SIG-M5 treated with dmso at 0.1 percent for 504 hours (cell line): ENCODE results near the gene PTPRM.

Source experiments
- DNase-seq: peaks from one replicate; lab custom pipeline; 2025; ENCODE audit not compliant: unreplicated experiment; lab: John Stamatoyannopoulos, UW

The PTPRM gene

GRCh38 chr18:7598167-7599047, 31.3 kb downstream of the PTPRM start:
- DNase-seq: no peak

GRCh38 chr18:7600036-7600435, 32.9 kb downstream of the PTPRM start:
- no peak for DNase-seq

DNA sequence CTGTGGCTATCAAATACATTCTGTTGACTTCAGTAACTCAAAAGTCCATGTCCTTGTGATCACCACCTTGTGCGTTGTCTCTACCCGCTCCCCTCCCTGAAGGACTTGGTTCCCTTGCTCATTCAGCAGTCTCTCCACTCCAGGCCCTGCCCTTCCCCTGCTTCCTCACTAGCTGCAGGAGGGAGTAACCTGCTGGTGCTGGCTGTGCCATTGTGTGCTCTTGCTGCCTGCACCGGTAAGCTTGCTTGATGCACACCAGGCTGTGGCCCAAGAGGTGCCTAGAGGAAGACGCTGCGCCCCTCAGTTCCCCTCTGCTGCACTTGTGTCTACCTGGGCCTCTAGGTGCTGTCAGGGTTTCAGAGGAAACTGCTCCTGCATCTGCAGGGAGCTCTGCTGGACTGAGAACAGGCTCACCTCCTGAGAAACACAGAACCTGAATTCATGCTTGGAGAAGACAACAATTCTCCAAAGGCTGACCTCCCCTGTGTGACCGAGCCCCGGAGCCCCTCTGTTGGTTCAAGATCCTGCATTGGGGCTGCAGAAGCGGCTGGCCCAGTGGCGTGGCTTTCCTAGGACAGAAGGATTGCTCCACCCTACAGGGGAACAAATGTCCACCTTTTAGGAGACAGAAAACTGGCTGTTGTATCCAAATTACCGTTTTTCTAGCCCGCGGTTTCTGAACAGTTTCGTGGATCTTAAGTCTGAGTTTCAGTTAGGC, 33.6 kb downstream of the PTPRM start:
- DNase-seq: no peak

DNA sequence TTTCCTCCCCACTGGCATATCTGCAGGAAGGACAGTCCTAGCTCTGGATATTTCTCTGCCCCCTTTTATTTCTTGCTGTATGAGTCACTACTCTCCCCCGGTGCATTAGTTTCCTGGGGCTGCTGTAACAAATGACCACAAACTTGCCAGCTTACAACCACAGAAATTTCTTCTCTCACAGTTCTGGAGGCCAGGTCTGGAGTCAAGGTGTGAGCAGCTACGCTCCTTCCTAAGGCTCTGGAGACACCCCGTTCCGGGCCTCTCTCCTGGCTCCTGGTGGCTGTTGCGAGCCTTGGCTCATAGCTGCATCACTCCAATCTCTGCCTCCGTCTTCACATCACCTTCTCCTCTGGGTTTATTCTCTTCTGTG, 34.1 kb downstream of the PTPRM start:
- no peak for DNase-seq

- DNase-seq: no peak
Observed at GRCh38 chr18:7601936-7602335, 34.8 kb downstream of the PTPRM start.

- no peak for DNase-seq
Observed at GRCh38 chr18:7603259-7604000, 36.3 kb downstream of the PTPRM start.

DNA sequence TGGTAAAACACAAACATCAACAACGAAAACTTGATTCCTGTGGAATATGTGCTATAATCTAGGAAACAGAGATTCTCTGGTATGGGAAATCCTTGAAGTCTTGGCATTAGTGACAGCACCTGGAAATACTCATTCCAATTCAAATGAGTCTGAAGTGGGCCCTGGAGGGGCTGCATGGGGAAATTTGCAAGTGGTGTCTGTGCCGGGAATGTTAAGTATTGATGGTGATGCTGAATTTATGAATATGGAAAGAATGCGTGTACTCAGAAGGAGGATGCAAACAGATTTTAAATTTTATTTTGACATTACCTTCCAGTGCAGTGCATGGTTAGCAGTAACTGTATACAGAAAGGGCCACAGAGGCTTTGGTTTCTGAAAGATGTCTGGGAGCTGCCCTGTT, 37.2 kb downstream of the PTPRM start:
- no peak for DNase-seq

- DNase-seq: no peak
Observed at GRCh38 chr18:7605705-7606104, 38.6 kb downstream of the PTPRM start.

- no peak for DNase-seq
Observed at GRCh38 chr18:7607540-7608173, 40.5 kb downstream of the PTPRM start.

DNA sequence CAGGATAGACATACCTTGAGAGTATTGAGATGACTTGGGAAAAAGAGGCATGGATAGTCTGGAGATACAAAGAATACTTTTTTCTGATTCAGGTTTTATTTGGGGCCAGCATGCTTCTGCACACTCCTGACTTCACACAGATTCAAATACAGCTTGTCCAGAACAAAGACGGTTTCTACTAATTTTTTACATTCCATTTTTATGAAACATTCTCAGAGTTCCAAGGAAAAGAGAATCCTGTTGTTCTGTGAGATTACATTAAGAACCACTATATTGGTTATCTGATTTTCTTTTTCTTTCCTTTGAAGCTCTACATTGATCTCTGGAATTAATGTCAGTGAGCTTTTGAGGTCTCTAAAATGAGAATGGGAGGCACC, 41.0 kb downstream of the PTPRM start:
- no peak for DNase-seq

DNA sequence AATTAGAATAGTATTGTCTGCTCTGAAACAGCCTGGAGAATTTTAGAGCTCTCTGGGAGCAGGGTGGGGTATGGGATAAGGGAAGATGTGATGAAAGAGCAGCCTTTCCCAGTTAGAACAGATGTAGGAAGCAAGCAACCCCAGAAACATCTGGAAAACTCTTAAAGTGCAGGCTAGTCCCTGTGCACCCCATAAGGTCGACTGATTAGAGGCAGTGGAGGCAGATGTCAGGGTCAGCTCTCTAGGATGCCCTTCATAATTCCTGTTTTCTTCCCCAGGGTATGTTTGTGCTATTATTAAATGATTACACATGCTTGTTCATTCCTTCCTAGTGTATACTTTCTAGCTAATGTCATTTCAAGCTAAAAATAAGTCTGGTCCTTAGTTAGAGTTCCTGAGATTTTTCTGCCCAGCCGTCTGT, 41.7 kb downstream of the PTPRM start:
- no peak for DNase-seq

DNA sequence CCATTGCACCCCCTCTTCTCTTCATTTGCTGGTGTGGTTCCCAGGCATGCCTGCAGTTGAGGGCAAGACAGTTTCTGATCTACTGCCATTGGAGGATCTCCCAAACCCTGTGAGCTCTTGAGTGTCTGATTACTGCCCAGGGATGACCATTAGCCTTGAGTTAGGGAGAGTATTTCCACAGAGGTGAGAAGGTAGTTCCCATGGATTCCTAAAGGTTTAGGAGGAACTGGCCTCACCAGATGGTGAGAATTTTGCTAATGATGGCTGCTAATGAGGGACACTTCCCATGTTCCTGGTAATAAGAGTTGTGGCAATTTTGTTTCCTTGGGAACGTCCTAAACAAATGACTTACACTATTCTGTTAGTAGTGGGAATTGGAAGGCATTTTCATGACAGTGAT, 42.5 kb downstream of the PTPRM start:
- no peak for DNase-seq

GRCh38 chr18:7614042-7614441, 46.9 kb downstream of the PTPRM start:
- no peak for DNase-seq

GRCh38 chr18:7615840-7616239, 48.7 kb downstream of the PTPRM start:
- no peak for DNase-seq

DNA sequence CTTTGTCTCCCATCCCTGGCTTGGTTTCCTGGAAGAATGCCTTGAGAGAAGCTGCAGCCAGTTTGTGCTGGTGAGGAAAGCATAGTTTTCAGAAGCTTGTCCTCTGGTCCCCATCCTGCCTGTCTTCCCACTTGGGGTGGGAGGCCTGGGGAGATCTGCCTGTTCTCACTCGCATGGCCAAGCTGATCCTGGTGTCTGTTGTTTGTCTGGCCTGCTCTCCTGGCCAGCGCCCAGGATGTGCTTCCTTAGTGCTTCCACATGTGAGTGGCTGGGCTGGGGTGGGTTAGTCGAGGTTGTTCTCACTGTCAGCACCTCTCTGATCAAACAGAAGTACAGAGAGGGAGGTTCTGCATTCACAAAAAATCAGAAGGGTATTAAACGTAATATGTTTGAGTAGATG, 49.5 kb downstream of the PTPRM start:
- DNase-seq: no peak

GRCh38 chr18:7617738-7618422, 50.8 kb downstream of the PTPRM start:
- no peak for DNase-seq

DNA sequence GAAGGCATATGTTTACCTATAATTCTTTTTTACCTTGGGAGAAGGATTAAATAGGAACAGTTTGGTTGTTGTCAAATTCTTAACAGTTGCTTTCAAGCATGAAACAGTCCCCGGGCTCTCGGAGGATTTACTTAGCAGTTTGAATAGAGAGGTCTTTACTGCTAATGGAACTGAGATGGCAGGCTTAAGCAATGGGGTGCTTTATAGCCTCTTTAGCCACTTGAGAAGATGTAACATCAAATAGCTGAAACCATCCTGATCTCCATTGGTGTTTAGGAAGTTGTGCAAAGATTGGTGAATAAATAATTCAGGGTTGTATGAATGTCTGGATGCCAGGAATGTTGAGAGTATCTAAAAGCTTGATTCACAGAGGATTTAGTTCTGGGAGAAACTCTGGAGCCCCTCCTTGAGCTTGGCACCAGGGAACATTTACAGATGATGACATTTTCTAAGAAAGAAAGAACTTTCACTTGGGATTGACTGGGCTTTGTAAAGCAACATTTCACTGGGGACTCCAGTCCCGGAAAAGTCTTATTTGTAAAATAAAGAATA, 51.9 kb downstream of the PTPRM start:
- no peak for DNase-seq

- DNase-seq: no peak
Observed at GRCh38 chr18:7619676-7620075, 52.6 kb downstream of the PTPRM start.

DNA sequence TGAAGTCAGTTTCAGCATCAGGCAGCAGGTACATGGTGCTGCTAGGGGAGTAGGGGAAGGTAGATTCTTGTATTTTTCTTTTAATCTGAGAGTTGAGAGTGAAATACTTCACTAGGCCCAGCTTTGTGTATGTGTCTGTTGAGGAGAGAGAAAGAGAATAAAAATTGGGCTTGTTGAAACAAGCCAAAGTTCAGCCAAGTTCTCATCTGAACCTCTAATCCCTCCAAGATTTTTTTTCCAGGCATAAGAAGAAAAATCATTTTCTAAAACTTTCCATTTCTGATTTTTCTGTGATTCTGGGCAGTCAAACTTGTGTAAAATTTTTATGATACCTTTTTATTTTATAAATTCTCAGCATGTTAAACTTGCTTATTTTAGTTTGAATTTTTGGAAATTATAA, 55.6 kb downstream of the PTPRM start:
- no peak for DNase-seq

DNA sequence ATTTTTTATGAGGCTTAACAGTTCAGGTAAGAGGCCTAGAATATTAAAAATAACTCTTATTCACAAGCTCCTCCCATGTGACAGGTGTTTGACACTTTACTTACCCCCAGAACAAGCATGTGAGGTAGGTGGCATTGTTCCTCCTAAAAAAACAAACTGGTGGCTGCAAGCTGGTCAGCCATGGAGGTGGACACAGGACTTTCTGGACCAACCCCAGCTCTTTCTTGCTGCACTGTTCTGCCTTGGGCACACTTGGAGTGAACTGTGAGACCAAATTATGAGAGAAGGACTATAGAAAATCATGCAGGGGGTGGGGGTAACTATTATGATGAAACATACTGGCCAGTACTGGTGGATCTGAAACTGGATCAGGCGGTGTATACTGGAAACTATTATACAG, 56.6 kb downstream of the PTPRM start:
- no peak for DNase-seq

- DNase-seq: no peak
Observed at GRCh38 chr18:7624697-7625096, 57.6 kb downstream of the PTPRM start.
